Prostate gland (tissue), 2 donors: ENCODE results near the gene CYP3A5.
"Not testable (repeated sequence)": the region's sequence is repeated elsewhere in the genome, so short reads cannot be mapped to it uniquely, and the experiment has no call there.

Experiments used
- POLR2A ChIP-seq: fragments of 450-650 bp; IDR thresholded peaks from one replicate; pipeline ENCODE4 v1.6.1; 2016; ENCODE audit warnings: antibody characterized with exemption, mild to moderate bottlenecking
- TF ChIP-seq, protein P1 (sequence below), 4 experiments: fragments of 200-600 bp in 2 of 4; fragments of 450-650 bp in 2 of 4; sonication (generic) in 2 of 4; IDR thresholded peaks; 1 replicate in 3 of 4; 2 replicates in 1 of 4; pipeline ENCODE4 v1.5.1; 2016 to 2019; ENCODE audit warnings: antibody characterized with exemption in 4 of 4, mild to moderate bottlenecking in 2 of 4, moderate library complexity in 2 of 4

DNA sequence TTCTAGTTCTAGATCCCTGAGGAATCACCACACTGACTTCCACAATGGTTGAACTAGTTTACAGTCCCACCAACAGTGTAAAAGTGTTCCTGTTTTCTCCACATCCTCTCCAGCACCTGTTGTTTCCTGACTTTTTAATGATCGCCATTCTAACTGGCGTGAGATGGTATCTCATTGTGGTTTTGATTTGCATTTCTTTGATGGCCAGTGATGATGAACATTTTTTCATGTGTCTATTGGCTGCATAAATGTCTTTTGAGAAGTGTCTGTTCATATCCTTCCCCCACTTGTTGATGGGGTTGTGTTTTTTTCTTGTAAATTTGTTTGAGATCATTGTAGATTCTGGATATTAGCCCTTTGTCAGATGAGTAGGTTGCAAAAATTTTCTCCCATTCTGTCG is 25.2 kb downstream of the CYP3A5 start:
- TF ChIP-seq, protein P1, sequence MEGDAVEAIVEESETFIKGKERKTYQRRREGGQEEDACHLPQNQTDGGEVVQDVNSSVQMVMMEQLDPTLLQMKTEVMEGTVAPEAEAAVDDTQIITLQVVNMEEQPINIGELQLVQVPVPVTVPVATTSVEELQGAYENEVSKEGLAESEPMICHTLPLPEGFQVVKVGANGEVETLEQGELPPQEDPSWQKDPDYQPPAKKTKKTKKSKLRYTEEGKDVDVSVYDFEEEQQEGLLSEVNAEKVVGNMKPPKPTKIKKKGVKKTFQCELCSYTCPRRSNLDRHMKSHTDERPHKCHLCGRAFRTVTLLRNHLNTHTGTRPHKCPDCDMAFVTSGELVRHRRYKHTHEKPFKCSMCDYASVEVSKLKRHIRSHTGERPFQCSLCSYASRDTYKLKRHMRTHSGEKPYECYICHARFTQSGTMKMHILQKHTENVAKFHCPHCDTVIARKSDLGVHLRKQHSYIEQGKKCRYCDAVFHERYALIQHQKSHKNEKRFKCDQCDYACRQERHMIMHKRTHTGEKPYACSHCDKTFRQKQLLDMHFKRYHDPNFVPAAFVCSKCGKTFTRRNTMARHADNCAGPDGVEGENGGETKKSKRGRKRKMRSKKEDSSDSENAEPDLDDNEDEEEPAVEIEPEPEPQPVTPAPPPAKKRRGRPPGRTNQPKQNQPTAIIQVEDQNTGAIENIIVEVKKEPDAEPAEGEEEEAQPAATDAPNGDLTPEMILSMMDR (IDR thresholded peaks at IDR 0.05) = not testable (repeated sequence)
- not testable (repeated sequence) for TF ChIP-seq POLR2A
